ENCODE data around the gene SLC24A4. TPM values are rescaled to one million over a fixed set of nuclear protein-coding genes. Genes with fewer than 3 reads are reported as not detected.

The SLC24A4 gene
- total RNA-seq, 4 donors from 2014 or later: 6.9 to 15.1 (median 8.3) TPM

- Histone ChIP-seq H3K4me3 (peak overlapping the region in 1 of 4 donors; percentile 79), H3K27me3 (peaks cover 0 to 8% of the 10 kb centered on the region in 2 donors), H3K27ac (peak overlapping the region in 1 of 4 donors; percentile 87), H3K36me3 (no peaks in the 10 kb centered on the region), H3K4me1 (peaks cover 0 to 47% (median 7%) of the 10 kb centered on the region in 4 donors), H3K9me3 (no peaks in the 10 kb centered on the region)
- WGBS, 2 donors: 91% methylated on average over 5 of the region's 5 CpGs
- no peak for TF ChIP-seq POLR2A (IDR thresholded peaks at IDR 0.05)
- no peak for TF ChIP-seq CTCF (IDR thresholded peaks at IDR 0.05)
- TF ChIP-seq EP300 (IDR thresholded peaks at IDR 0.05): no peak
- DNase-seq (ENCODE audit: low spot score in 2 of 2): no peak
These were observed 192.8 kb downstream of the SLC24A4 start for GRCh38 chr14:92515546-92516343.

GRCh38 chr14:92516344-92516965 is 193.5 kb downstream of the SLC24A4 start:
- Histone ChIP-seq H3K9me3 (no peaks in the 10 kb centered on the region), H3K4me3 (no peak overlapping the region), H3K36me3 (no peaks in the 10 kb centered on the region), H3K4me1 (peaks cover 0 to 40% (median 7%) of the 10 kb centered on the region in 4 donors), H3K27ac (no peak overlapping the region), H3K27me3 (peaks cover 0 to 8% of the 10 kb centered on the region in 2 donors)
- WGBS, 2 donors: 84 to 86% methylated on average over 3 of the region's 4 CpGs
- no peak for DNase-seq (ENCODE audit: low spot score in 2 of 2)
- TF ChIP-seq EP300 (IDR thresholded peaks at IDR 0.05): no peak
- no peak for TF ChIP-seq POLR2A (IDR thresholded peaks at IDR 0.05)
- TF ChIP-seq CTCF (IDR thresholded peaks at IDR 0.05): no peak

DNA sequence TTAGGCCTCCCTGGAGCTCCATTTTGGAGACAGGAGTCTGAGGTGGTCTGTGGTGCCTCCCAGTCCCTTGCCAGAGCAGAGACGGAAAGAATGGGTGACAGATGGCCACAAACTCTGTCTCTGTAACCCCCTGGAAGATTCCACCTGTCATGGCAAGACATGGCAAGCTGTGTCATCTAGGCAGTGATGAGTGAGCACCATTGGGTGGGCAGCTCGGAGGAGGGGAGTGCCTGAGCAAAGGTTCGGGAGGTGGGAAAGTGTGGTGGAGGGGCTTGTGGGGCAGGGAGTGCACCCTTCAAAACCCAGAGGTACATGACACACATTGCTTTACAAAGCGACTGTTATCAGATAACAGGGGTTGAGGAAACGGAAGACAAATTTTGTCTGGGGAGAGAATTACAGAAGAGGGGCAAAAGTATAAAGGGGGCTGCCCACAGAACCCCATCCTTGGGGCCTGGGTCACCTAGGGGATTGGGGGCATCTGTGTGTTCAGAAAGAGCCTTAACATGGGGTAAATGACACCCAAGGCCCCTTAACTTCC is 194.1 kb downstream of the SLC24A4 start:
- H3K27ac ChIP-seq: no peak overlapping the region

DNA sequence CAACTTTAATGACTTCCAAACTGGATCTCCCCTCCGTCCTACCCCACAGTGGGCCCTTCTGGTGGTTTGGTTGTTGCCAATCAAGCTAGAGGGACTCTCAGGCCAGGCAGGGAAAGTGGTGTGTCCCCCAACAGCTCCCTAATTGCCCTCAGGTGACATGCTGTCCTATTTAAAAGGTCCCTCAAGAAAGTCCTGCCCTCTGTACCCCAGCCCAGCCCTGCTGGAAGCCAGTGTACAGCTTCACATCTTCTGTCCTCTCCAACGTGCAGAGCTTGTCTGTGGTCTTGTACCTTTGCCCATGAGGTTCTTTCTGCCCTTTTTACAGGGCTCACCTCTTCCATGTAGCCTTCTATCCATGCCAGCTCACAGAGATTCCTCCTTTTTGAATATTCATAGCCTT is 194.8 kb downstream of the SLC24A4 start:
- 68 to 74% methylated on average over 2 of the region's 2 CpGs for WGBS, 2 donors
- Histone ChIP-seq H3K9me3 (no peaks in the 10 kb centered on the region), H3K36me3 (no peaks in the 10 kb centered on the region), H3K27ac (no peak overlapping the region), H3K4me3 (no peak overlapping the region), H3K4me1 (peaks cover 0 to 37% (median 7%) of the 10 kb centered on the region in 4 donors), H3K27me3 (peaks cover 0 to 8% of the 10 kb centered on the region in 2 donors)
- TF ChIP-seq POLR2A (IDR thresholded peaks at IDR 0.05) (no peak), CTCF (IDR thresholded peaks at IDR 0.05) (no peak), EP300 (IDR thresholded peaks at IDR 0.05) (no peak)
- DNase-seq (ENCODE audit: low spot score in 2 of 2): no peak

More for the DNA sequence above, 194.1 kb downstream of the SLC24A4 start:
- TF ChIP-seq POLR2A (IDR thresholded peaks at IDR 0.05) (no peak), CTCF (IDR thresholded peaks at IDR 0.05) (no peak), EP300 (IDR thresholded peaks at IDR 0.05) (no peak)
- no peak for DNase-seq (ENCODE audit: low spot score in 2 of 2)
- WGBS, 2 donors: 93 to 94% methylated on average over 5 of the region's 5 CpGs
- peaks cover 0 to 8% of the 10 kb centered on the region in 2 donors for H3K27me3 ChIP-seq
- H3K4me3 ChIP-seq: no peak overlapping the region
- no peaks in the 10 kb centered on the region for H3K36me3 ChIP-seq
- no peaks in the 10 kb centered on the region for H3K9me3 ChIP-seq
- H3K4me1 ChIP-seq: peaks cover 0 to 39% (median 7%) of the 10 kb centered on the region in 4 donors
